GM23338 (cell line): ENCODE data around the gene MBNL3. TPM values are rescaled to one million over a fixed set of nuclear protein-coding genes. Genes with fewer than 3 reads are reported as not detected.

Experiments used
- ATAC-seq: fragments of 200-7000 bp; cut with Tn5 transposase; 3 replicates; pipeline ENCODE4 v1.9.1; 2020
- DNase-seq: peaks from one replicate; pipeline ENCODE4 v3.0.0-alpha.2; 2015; ENCODE audit warnings: low spot score
- H2AFZ ChIP-seq: fragments of 200-600 bp; sonication (generic); 2 replicates; pipeline ENCODE4 v1.8.0; 2016; ENCODE audit warnings: antibody characterized with exemption, mild to moderate bottlenecking, moderate library complexity
- H3F3A ChIP-seq: fragments of 200-600 bp; sonication (generic); replicated peaks from 2 replicates; pipeline ENCODE4 v1.8.0; 2017; ENCODE audit warnings: antibody characterized with exemption, mixed run types, low read depth
- H3K27ac ChIP-seq: fragments of 200-600 bp; sonication (generic); 2 replicates; pipeline ENCODE4 v1.6.1; 2016; ENCODE audit warnings: low read depth
- H3K27me3 ChIP-seq: fragments of 200-600 bp; sonication (generic); 2 replicates; pipeline ENCODE4 v1.8.0; 2016; ENCODE audit warnings: mild to moderate bottlenecking, mixed run types, moderate library complexity; ENCODE audit not compliant: insufficient read depth
- H3K36me3 ChIP-seq: fragments of 200-600 bp; sonication (generic); 2 replicates; pipeline ENCODE4 v1.8.0; 2016; ENCODE audit warnings: mild to moderate bottlenecking; ENCODE audit not compliant: insufficient read depth
- H3K4me1 ChIP-seq: fragments of 200-600 bp; sonication (generic); 2 replicates; pipeline ENCODE4 v1.8.0; 2016; ENCODE audit warnings: mild to moderate bottlenecking, moderate library complexity; ENCODE audit not compliant: insufficient read depth
- H3K4me2 ChIP-seq: fragments of 200-600 bp; sonication (generic); 2 replicates; pipeline ENCODE4 v1.7.1; 2017; ENCODE audit warnings: mixed run types
- H3K4me3 ChIP-seq: fragments of 200-600 bp; sonication (generic); 2 replicates; pipeline ENCODE4 v1.6.1; 2016; ENCODE audit warnings: mixed run types
- H3K79me2 ChIP-seq: fragments of 200-600 bp; sonication (generic); replicated peaks from 2 replicates; pipeline ENCODE4 v1.8.0; 2017; ENCODE audit warnings: mild to moderate bottlenecking; ENCODE audit not compliant: insufficient read depth
- H3K9me2 ChIP-seq: fragments of 200-600 bp; sonication (generic); 2 replicates; pipeline ENCODE4 v1.8.0; 2017; ENCODE audit not compliant: insufficient read depth
- H4K20me1 ChIP-seq: fragments of 200-600 bp; sonication (generic); replicated peaks from 2 replicates; pipeline ENCODE4 v1.8.0; 2017; ENCODE audit warnings: mild to moderate bottlenecking; ENCODE audit not compliant: insufficient read depth
- H3K27ac Mint-ChIP-seq: 2 replicates; pipeline ENCODE4 v1.8.0; 2020; ENCODE audit warnings: inconsistent platforms, mild to moderate bottlenecking, moderate library complexity, mixed read lengths
- H3K27me3 Mint-ChIP-seq: 3 replicates; pipeline ENCODE4 v1.8.0; 2022; ENCODE audit warnings: low read depth, mild to moderate bottlenecking, moderate library complexity, mixed read lengths, inconsistent platforms; ENCODE audit not compliant: insufficient read depth, poor library complexity
- H3K36me3 Mint-ChIP-seq: 3 replicates; pipeline ENCODE4 v1.8.0; 2021; ENCODE audit warnings: low read depth, mild to moderate bottlenecking, inconsistent platforms, moderate library complexity, mixed read lengths
- H3K4me1 Mint-ChIP-seq: 3 replicates; pipeline ENCODE4 v1.8.0; 2020; ENCODE audit warnings: mild to moderate bottlenecking, inconsistent platforms, mixed read lengths
- H3K4me3 Mint-ChIP-seq: 3 replicates; pipeline ENCODE4 v1.8.0; 2021; ENCODE audit warnings: moderate library complexity, mild to moderate bottlenecking, inconsistent platforms, mixed read lengths
- H3K9me3 Mint-ChIP-seq: 3 replicates; pipeline ENCODE4 v1.8.0; 2020; ENCODE audit warnings: moderate library complexity, mild to moderate bottlenecking, inconsistent platforms, mixed read lengths
- EZH2 ChIP-seq: fragments of 200-600 bp; sonication (generic); IDR thresholded peaks from one replicate; pipeline ENCODE4 v1.8.0; 2017; ENCODE audit warnings: antibody characterized with exemption, mild to moderate bottlenecking, low read depth; ENCODE audit not compliant: unreplicated experiment
- EZH2phosphoT487 ChIP-seq: fragments of 200-600 bp; sonication (generic); IDR thresholded peaks from one replicate; pipeline ENCODE4 v1.8.1; 2018; ENCODE audit warnings: antibody characterized with exemption; ENCODE audit not compliant: unreplicated experiment
- JUNB ChIP-seq: IDR thresholded peaks from one replicate; pipeline ENCODE4 v1.6.1; 2016; ENCODE audit warnings: antibody characterized with exemption; ENCODE audit not compliant: unreplicated experiment
- NANOG ChIP-seq: IDR thresholded peaks from 2 replicates; pipeline ENCODE4 v1.6.1; 2016; ENCODE audit warnings: antibody characterized with exemption, borderline replicate concordance
- POLR2AphosphoS5 ChIP-seq: IDR thresholded peaks from 2 replicates; pipeline ENCODE4 v1.6.1; 2016; ENCODE audit warnings: antibody characterized with exemption, low read depth
- STAT1 ChIP-seq: IDR thresholded peaks from one replicate; pipeline ENCODE4 v1.6.1; 2016; ENCODE audit warnings: antibody characterized with exemption; ENCODE audit not compliant: unreplicated experiment
- ZNF114 ChIP-seq: fragments of 250-450 bp; sonication (Bioruptor Pico); IDR thresholded peaks from 2 replicates; pipeline ENCODE4 v1.5.0; 2020; ENCODE audit warnings: mild to moderate bottlenecking, moderate library complexity
- ZNF331 ChIP-seq: fragments of 250-450 bp; sonication (Bioruptor Pico); IDR thresholded peaks from 2 replicates; pipeline ENCODE4 v1.5.0; 2020; ENCODE audit warnings: low read depth, mild to moderate bottlenecking, moderate library complexity
- ZNF462 ChIP-seq: fragments of 250-450 bp; sonication (Bioruptor Pico); IDR thresholded peaks from 2 replicates; pipeline ENCODE4 v1.5.0; 2020; ENCODE audit warnings: mild to moderate bottlenecking, moderate library complexity
- polyA plus RNA-seq: library from polyadenylated mRNA; unstranded; fragments of >200 nt; fragmentation: Nextera tagmentation; extraction: Ambion mirVana; gene quantifications from 2 replicates; pipeline ENCODE4 v1.2.1, GENCODE V29; 2016
- total RNA-seq: library from RNA; depleted of rRNA; stranded (reverse); fragments of >200 nt; shearing (Covaris generic); gene quantifications from 2 replicates; pipeline ENCODE4 v1.2.3, GENCODE V29; 2014

MBNL3 gene
- total and polyA plus RNA-seq, 2 experiments from 2014 or later, result 2.3 to 2.4 TPM

- no peak for TF ChIP-seq ZNF462 (CRISPR knock-in tag)
- no peak for TF ChIP-seq STAT1
Observed at GRCh38 chrX:132393485-132393884, 95.4 kb downstream of the MBNL3 start (continued).

- Histone ChIP-seq H3K4me3 (no peak overlapping the region), H4K20me1 (no peaks in the 10 kb centered on the region), H3K4me1 (no peaks in the 10 kb centered on the region), H3K4me2 (no peak overlapping the region), H2AFZ (no peak overlapping the region), H3K27ac (no peak overlapping the region), H3F3A (no peaks in the 10 kb centered on the region), H3K79me2 (no peaks in the 10 kb centered on the region), H3K36me3 (no peaks in the 10 kb centered on the region), H3K27me3 (no peaks in the 10 kb centered on the region), H3K9me2 (no peaks in the 10 kb centered on the region)
- Mint-ChIP-seq H3K27ac (no peak overlapping the region), H3K27me3 (no peaks in the 10 kb centered on the region), H3K4me3 (no peak overlapping the region), H3K36me3 (no peaks in the 10 kb centered on the region), H3K9me3 (no peaks in the 10 kb centered on the region), H3K4me1 (no peaks in the 10 kb centered on the region)
- TF ChIP-seq STAT1, result no peak
- TF ChIP-seq NANOG, result no peak
- no peak for TF ChIP-seq JUNB
- TF ChIP-seq EZH2, result no peak
- TF ChIP-seq ZNF331 (CRISPR knock-in tag), result no peak
- no peak for TF ChIP-seq ZNF462 (CRISPR knock-in tag)
- no peak for TF ChIP-seq ZNF114
- no peak for TF ChIP-seq POLR2AphosphoS5
- TF ChIP-seq EZH2phosphoT487, result no peak
- ATAC-seq, result no peak
- no peak for DNase-seq
Observed at GRCh38 chrX:132393085-132393484, 95.8 kb downstream of the MBNL3 start.
